Mesendoderm (in vitro differentiated cells): Measurements from ENCODE around the gene RNF220.

Experiments
- DNase-seq: peaks from one replicate; pipeline ENCODE4 v3.0.0; 2013
- H2AK5ac ChIP-seq: 2 replicates; pipeline ENCODE4 v1.6.1; 2013; ENCODE audit warnings: low read length, inconsistent platforms
- H2BK120ac ChIP-seq: 2 replicates; pipeline ENCODE4 v1.6.1; 2013; ENCODE audit warnings: low read depth, mild to moderate bottlenecking, low read length, moderate library complexity, mixed read lengths
- H2BK15ac ChIP-seq: replicated peaks from 2 replicates; pipeline ENCODE4 v1.6.1; 2013; ENCODE audit warnings: low read depth, mild to moderate bottlenecking, moderate library complexity
- H2BK5ac ChIP-seq: 2 replicates; pipeline ENCODE4 v1.6.1; 2013; ENCODE audit warnings: low read length, inconsistent platforms
- H3K18ac ChIP-seq: 2 replicates; pipeline ENCODE4 v1.6.1; 2013; ENCODE audit warnings: mild to moderate bottlenecking, low read length, mixed read lengths
- H3K23ac ChIP-seq: one replicate; pipeline ENCODE4 v1.6.1; 2013; ENCODE audit warnings: low read length
- H3K27ac ChIP-seq: 2 replicates; pipeline ENCODE4 v1.5.1; 2013; ENCODE audit warnings: low read depth, mild to moderate bottlenecking, inconsistent platforms, low read length, moderate library complexity
- H3K27me3 ChIP-seq: 2 replicates; pipeline ENCODE4 v1.6.1; 2013; ENCODE audit warnings: low read length, control low read depth, mild to moderate bottlenecking, inconsistent platforms; ENCODE audit not compliant: insufficient read depth, poor library complexity
- H3K36me3 ChIP-seq: 2 replicates; pipeline ENCODE4 v1.6.1; 2013; ENCODE audit warnings: low read length, inconsistent platforms; ENCODE audit not compliant: control insufficient read depth, insufficient read depth
- H3K4ac ChIP-seq: one replicate; pipeline ENCODE4 v1.6.1; 2013; ENCODE audit warnings: low read depth, mild to moderate bottlenecking, low read length, moderate library complexity
- H3K4me1 ChIP-seq: 2 replicates; pipeline ENCODE4 v1.6.1; 2013; ENCODE audit warnings: low read depth, low read length, inconsistent platforms; ENCODE audit not compliant: control insufficient read depth
- H3K4me2 ChIP-seq: 2 replicates; pipeline ENCODE4 v1.6.1; 2013; ENCODE audit warnings: low read length
- H3K4me3 ChIP-seq: 2 replicates; pipeline ENCODE4 v1.5.1; 2013; ENCODE audit warnings: mild to moderate bottlenecking, low read length
- H3K56ac ChIP-seq: one replicate; pipeline ENCODE4 v1.6.1; 2013; ENCODE audit warnings: low read length
- H3K79me1 ChIP-seq: 2 replicates; pipeline ENCODE4 v1.6.1; 2013; ENCODE audit warnings: low read length, inconsistent platforms
- H3K79me2 ChIP-seq: 2 replicates; pipeline ENCODE4 v1.6.1; 2013; ENCODE audit warnings: mild to moderate bottlenecking, low read length; ENCODE audit not compliant: control insufficient read depth, insufficient read depth
- H3K9ac ChIP-seq: 2 replicates; pipeline ENCODE4 v1.6.1; 2013; ENCODE audit warnings: low read length, inconsistent platforms
- H4K5ac ChIP-seq: one replicate; pipeline ENCODE4 v1.6.1; 2013; ENCODE audit warnings: low read length
- H4K8ac ChIP-seq: one replicate; pipeline ENCODE4 v1.6.1; 2013; ENCODE audit warnings: low read depth, mild to moderate bottlenecking, control low read depth, low read length, moderate library complexity
- WGBS: extraction: QIAGEN DNeasy Blood & Tissue Kit; methylation state at CpG from one replicate; pipeline ENCODE4 v1.1.7; 2013; ENCODE audit warnings: low lambda C conversion rate, missing lambda C conversion rate; ENCODE audit not compliant: insufficient coverage; ENCODE audit errors: extremely low coverage; 5-methylcytosine and 5-hydroxymethylcytosine counted together

RNF220 gene

GRCh38 chr1:44549510-44549909, 144.5 kb downstream of the RNF220 start:
- Histone ChIP-seq H3K18ac (no peak overlapping the region), H2BK5ac (no peak overlapping the region), H3K79me2 (no peaks in the 10 kb centered on the region), H3K27ac (no peak overlapping the region), H2BK15ac (no peak overlapping the region), H3K4ac (no peak overlapping the region), H4K8ac (no peak overlapping the region), H3K4me1 (peaks cover 1% of the 10 kb centered on the region), H3K4me3 (no peak overlapping the region), H2AK5ac (no peak overlapping the region), H3K27me3 (no peaks in the 10 kb centered on the region), H3K56ac (no peak overlapping the region), H3K4me2 (no peak overlapping the region), H3K23ac (no peak overlapping the region), H4K5ac (no peak overlapping the region), H3K36me3 (no peaks in the 10 kb centered on the region), H2BK120ac (no peak overlapping the region), H3K79me1 (no peaks in the 10 kb centered on the region), H3K9ac (no peak overlapping the region)
- no peak for DNase-seq
- no CpG with 5 or more reads among the region's 5 CpGs for WGBS

- WGBS = no CpG with 5 or more reads among the region's 3 CpGs
- Histone ChIP-seq H3K27ac (no peak overlapping the region), H3K18ac (no peak overlapping the region), H2AK5ac (no peak overlapping the region), H3K79me2 (no peaks in the 10 kb centered on the region), H3K36me3 (no peaks in the 10 kb centered on the region), H4K5ac (no peak overlapping the region), H2BK5ac (no peak overlapping the region), H3K27me3 (no peaks in the 10 kb centered on the region), H2BK15ac (no peak overlapping the region), H3K4me2 (no peak overlapping the region), H3K23ac (no peak overlapping the region), H3K4ac (no peak overlapping the region), H3K79me1 (no peaks in the 10 kb centered on the region), H3K9ac (no peak overlapping the region), H3K4me1 (peaks cover 5% of the 10 kb centered on the region), H4K8ac (no peak overlapping the region), H3K56ac (no peak overlapping the region), H3K4me3 (no peak overlapping the region), H2BK120ac (no peak overlapping the region)
- no peak for DNase-seq
These were observed 148.2 kb downstream of the RNF220 start for GRCh38 chr1:44553127-44553758.

- Histone ChIP-seq H3K56ac (no peak overlapping the region), H3K4ac (no peak overlapping the region), H3K4me1 (peaks cover 5% of the 10 kb centered on the region), H3K9ac (no peak overlapping the region), H3K4me2 (no peak overlapping the region), H3K36me3 (no peaks in the 10 kb centered on the region), H3K27ac (no peak overlapping the region), H4K8ac (no peak overlapping the region), H4K5ac (no peak overlapping the region), H3K4me3 (no peak overlapping the region), H2BK15ac (no peak overlapping the region), H3K79me2 (no peaks in the 10 kb centered on the region), H3K27me3 (no peaks in the 10 kb centered on the region), H2AK5ac (no peak overlapping the region), H2BK120ac (no peak overlapping the region), H3K23ac (no peak overlapping the region), H3K79me1 (no peaks in the 10 kb centered on the region), H3K18ac (no peak overlapping the region), H2BK5ac (no peak overlapping the region)
- DNase-seq = peak; percentile 49
- no CpG with 5 or more reads among the region's 6 CpGs for WGBS
These were observed 148.7 kb downstream of the RNF220 start for GRCh38 chr1:44553771-44554170.

- Histone ChIP-seq H3K27ac (no peak overlapping the region), H3K23ac (no peak overlapping the region), H3K79me1 (no peaks in the 10 kb centered on the region), H2BK15ac (no peak overlapping the region), H3K4ac (no peak overlapping the region), H3K27me3 (no peaks in the 10 kb centered on the region), H3K9ac (no peak overlapping the region), H3K18ac (no peak overlapping the region), H4K8ac (no peak overlapping the region), H2BK120ac (no peak overlapping the region), H3K36me3 (no peaks in the 10 kb centered on the region), H2AK5ac (no peak overlapping the region), H3K4me2 (no peak overlapping the region), H4K5ac (no peak overlapping the region), H3K79me2 (no peaks in the 10 kb centered on the region), H3K4me1 (peaks cover 5% of the 10 kb centered on the region), H3K4me3 (no peak overlapping the region), H2BK5ac (no peak overlapping the region), H3K56ac (no peak overlapping the region)
- no peak for DNase-seq
- WGBS = no CpG with 5 or more reads among the region's 2 CpGs
These were observed 149.7 kb downstream of the RNF220 start for GRCh38 chr1:44554706-44555105.

GRCh38 chr1:44557778-44558177, 152.7 kb downstream of the RNF220 start:
- Histone ChIP-seq H3K27me3 (no peaks in the 10 kb centered on the region), H3K79me2 (no peaks in the 10 kb centered on the region), H4K5ac (no peak overlapping the region), H3K4me3 (no peak overlapping the region), H3K36me3 (no peaks in the 10 kb centered on the region), H3K18ac (no peak overlapping the region), H3K4me1 (peaks cover 5% of the 10 kb centered on the region), H2BK5ac (no peak overlapping the region), H3K23ac (no peak overlapping the region), H2BK15ac (no peak overlapping the region), H3K79me1 (no peaks in the 10 kb centered on the region), H3K4ac (no peak overlapping the region), H2BK120ac (no peak overlapping the region), H2AK5ac (no peak overlapping the region), H3K27ac (no peak overlapping the region), H3K4me2 (no peak overlapping the region), H4K8ac (no peak overlapping the region), H3K56ac (no peak overlapping the region), H3K9ac (no peak overlapping the region)
- DNase-seq = peak; percentile 62
- WGBS = no CpG with 5 or more reads among the region's 6 CpGs

- no peaks in the 10 kb centered on the region for H3K36me3 ChIP-seq
- H3K79me1 ChIP-seq = no peaks in the 10 kb centered on the region
- DNase-seq = no peak
- H2AK5ac ChIP-seq = no peak overlapping the region
- no peak overlapping the region for H3K4me3 ChIP-seq
- H3K27me3 ChIP-seq = no peaks in the 10 kb centered on the region
- peaks cover 5% of the 10 kb centered on the region for H3K4me1 ChIP-seq
- H3K56ac ChIP-seq = no peak overlapping the region
- no peak overlapping the region for H2BK15ac ChIP-seq
- H3K79me2 ChIP-seq = no peaks in the 10 kb centered on the region
- no peak overlapping the region for H3K23ac ChIP-seq
- H3K18ac ChIP-seq = no peak overlapping the region
- no peak overlapping the region for H2BK5ac ChIP-seq
- no peak overlapping the region for H3K4me2 ChIP-seq
- H3K9ac ChIP-seq = no peak overlapping the region
- no CpG with 5 or more reads among the region's 6 CpGs for WGBS
- H3K4ac ChIP-seq = no peak overlapping the region
- H4K5ac ChIP-seq = no peak overlapping the region
- H4K8ac ChIP-seq = no peak overlapping the region
- no peak overlapping the region for H2BK120ac ChIP-seq
- H3K27ac ChIP-seq = no peak overlapping the region
These were observed 153.8 kb downstream of the RNF220 start for GRCh38 chr1:44558883-44559282.
